HG02763 (cell line): ENCODE measurements around the gene METTL9.
"Not testable (repeated sequence)": the region's sequence is repeated elsewhere in the genome, so short reads cannot be mapped to it uniquely, and the experiment has no call there.

ENCODE experiments used
- ATAC-seq: cut with Tn5 transposase; IDR thresholded peaks from one replicate; pipeline ENCODE4 v1.9.1; 2021; ENCODE audit warnings: mild to moderate bottlenecking, moderate library complexity; ENCODE audit not compliant: unreplicated experiment

METTL9 gene

DNA sequence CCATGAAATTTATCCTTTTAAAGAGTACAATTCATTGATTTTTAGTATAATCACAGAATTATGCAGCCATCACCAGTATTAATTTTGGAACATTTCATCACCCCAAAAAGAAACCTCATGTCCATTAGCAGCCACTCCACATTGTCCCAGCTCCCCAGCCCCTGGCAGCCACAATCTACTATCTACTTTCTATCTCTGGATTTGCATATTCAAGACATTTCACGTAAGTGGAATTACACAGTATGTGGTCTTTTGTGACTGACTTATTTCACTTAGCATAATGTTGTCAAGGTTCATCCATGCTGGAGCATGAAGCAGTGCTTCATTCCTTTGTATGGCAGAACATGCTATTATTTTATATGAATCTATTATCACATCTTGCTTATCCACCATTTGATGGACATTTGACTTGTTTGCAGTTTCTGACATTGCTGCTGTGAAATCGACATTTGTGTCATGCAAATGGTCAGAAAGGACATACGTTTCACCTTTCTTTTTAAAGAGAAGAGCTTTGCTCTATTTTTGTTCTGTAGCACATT lies 10.7 kb downstream of the METTL9 start:
- ATAC-seq, result no peak

DNA sequence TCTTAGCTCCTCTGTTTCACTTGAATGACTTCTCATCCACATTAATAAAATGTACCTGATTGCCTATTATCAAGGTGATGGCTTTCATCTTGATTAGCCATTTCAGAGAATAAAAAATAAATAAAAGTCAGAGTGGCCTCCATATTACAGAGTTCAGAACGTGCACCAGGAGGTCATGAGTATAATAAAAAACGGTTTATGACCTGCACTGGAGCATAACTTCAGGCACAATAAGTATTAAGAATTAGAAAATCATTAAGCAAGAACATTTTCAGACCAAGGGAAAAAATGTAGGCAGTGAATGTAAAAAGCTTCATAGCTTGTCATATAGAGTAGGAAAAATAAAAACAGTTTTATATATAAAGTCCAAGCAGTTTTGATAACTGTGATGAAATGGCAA lies 11.4 kb downstream of the METTL9 start:
- no peak for ATAC-seq

DNA sequence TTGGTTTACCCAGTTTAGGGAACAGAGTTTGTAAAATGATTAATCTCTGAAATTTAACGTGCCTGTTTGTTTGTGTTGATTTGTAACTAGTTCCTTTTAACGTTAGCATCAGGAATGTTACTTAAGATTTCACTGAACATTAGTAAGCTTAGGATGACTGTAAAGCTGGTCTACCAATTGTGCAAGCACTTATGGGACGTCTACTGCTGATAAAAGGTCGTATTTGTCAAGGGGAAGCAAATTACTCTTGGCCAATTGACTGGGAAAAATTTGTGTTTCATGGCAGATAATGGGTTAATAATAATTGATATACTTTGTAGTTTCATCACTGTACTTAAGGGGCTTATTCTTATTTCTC lies 11.8 kb downstream of the METTL9 start:
- ATAC-seq, result no peak

DNA sequence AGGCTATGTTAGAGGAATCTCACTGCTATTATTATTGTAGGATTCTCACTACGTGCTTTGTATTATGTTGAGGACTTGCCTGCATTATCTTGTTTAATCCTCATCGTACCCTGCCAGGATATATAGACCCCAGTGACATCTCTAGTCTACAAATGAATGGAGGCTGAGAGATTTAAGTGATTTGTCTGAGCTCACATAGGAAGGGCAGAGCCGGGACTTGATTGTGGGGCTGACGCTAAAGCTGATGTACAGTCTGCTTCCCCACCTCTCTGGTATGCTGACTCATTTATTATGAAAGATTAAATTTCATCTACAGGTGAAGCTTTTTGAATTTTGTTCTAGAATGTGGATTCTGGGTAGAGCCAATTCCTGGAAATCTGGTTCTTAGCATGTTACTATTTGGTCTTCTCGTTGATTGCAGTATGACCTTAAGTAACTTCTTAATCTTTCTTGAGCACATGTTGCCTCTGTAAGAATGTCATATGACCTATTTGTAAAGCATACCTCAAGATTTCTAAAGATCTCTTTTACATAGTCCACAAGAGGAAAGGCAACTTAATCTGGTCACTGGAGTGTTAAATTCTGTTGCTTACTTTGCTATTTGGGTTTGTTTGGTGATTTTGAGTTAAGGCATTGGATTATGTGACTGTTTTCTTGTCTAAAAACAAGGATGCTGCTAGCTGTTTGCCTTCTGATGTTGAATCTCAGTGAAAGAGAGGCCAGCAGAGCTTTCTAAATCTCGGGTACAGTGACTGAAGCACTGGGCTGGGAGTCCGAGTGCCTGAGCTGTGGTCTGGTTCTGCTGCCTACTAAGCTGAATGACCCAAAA lies 12.4 kb downstream of the METTL9 start:
- ATAC-seq, result no peak

DNA sequence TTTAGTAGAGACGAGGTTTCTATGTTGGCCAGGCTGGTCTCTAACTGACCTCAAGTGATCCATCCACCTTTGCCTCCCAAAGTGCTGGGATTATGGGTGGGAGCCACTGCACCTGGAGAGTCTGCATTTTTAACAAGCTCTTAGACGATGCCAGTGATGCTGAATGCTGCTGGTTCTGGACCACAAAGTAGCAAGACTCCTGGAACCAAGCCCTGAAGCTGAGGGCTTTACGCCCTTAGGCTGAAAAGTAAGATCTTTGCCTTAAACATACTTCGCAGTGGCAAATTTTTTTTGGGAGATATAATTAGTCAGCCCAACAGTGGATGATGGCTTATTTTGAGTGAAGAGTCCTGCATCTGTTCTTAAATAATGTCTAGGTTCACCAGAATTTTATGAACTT lies 14.0 kb downstream of the METTL9 start:
- ATAC-seq, result no peak

DNA sequence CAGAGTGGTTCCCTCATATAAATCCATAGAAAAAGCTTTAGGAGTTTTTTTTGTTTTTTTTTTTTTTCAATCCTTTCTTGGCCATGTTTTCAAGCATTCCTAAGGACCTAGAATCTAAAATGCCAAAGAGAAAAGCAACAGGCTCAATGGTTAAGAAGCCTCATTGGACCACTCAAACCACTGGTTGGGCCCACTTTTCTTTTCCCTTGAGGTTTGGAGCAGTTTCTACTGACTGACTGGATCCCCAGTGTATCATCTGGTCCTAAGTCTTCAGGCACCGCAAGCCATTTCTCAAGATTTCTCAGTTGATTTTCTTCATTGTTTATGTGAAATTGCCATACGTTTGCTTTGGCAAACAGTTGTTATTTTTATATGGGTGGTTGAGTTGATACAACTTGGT lies 14.4 kb downstream of the METTL9 start:
- ATAC-seq, result no peak

DNA sequence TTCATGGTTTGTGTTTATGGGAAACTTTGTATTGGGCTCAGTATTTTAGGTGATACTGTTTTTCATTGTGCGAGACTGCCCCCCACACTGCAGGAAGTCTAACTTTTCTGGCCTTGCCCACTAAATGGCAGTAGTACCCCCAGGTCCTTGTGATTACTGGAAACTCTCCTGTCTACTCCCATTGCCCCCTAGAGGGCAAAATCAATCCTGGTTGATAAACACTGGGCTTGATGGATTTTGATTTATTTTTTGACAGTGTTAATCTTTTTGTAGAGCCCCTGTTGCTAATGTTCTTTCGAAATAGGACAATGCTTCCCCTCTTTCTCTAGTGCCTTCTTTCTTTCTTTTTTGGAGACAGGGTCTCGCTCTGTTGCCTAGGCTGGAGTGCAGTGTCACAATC lies 15.5 kb downstream of the METTL9 start:
- no peak for ATAC-seq

DNA sequence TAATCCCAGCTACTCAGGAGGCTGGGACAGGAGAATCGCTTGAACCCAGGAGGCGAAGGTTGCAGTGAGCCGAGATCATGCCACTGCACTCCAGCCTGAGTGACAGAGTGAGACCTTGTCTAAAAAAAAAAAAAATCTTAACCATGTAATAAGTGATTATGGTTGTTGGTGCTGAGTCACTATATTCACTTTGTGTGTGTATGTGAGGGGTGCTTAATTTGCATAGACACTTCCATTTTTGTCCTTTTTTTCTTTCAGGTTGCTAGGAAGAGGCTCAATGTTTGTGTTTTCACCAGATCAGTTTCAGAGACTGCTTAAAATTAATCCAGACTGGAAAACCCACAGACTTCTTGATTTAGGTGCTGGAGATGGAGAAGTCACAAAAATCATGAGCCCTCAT lies 18.2 kb downstream of the METTL9 start:
- no peak for ATAC-seq

DNA sequence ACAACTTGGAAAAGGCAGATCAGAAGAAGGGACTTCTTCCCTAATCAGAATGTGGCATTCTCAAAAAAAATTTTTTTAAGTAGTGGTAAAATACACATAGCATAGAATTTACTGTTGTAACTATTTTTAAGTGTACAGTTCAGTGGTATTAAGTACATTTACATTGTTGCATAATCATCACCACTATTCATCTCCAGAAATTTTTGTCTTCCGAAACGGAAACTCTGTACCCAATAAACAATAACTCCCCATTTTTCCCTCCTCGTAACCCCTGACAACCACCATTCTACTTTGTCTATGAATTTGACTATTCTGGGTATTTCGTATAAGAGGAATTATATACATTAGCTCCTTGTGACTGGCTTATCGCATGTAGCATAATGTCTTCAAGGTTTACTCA lies 18.9 kb downstream of the METTL9 start:
- no peak for ATAC-seq

DNA sequence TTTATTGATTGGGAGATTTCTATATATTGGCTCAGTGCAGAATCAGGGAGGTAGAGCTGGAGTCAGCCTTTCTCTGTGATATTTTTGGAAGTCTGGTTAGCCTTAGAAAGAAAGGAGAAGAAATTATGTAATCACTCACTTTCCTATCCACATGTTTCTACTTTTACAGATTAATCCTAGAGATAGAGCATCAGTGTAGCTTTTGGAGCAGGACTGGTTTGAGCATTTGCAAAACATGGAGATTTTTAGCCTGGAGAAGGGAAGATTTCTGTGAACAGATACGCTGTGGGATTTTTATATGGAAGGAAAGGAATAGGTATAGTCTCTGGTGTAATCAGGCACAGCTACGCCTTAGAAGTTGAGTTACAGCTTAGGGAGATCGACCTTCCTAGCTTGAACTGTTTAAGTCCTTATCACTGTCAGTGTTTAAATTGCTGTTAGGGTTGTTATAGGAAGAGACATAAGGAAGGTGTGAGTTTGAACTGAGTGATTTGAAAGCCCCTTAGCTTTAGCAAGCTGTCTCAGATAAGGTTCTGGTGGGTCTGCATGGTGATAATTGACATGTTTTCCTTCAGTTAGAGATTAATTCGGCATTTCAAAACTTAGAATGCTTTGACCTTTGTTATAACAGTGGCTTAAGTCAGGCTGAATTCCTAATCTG lies 20.5 kb downstream of the METTL9 start:
- no peak for ATAC-seq

DNA sequence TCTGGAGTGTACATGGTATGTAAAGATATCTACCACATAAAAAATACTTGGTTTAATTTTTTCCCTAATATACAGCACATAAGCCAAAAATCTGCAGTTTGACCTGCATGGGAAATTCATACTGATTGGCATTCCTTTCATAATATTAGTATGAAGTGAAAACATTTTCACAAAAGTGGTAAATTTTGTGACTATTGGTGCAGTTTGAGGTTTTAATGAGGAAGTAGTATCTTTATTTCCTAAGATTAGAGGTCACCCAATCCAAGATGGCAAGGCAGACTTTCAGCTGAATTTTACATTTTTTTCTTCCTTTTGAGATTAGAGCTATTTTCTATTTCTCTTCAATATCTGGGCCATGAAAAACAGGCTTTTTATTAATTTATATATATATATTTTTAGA lies 21.2 kb downstream of the METTL9 start:
- ATAC-seq, result no peak

DNA sequence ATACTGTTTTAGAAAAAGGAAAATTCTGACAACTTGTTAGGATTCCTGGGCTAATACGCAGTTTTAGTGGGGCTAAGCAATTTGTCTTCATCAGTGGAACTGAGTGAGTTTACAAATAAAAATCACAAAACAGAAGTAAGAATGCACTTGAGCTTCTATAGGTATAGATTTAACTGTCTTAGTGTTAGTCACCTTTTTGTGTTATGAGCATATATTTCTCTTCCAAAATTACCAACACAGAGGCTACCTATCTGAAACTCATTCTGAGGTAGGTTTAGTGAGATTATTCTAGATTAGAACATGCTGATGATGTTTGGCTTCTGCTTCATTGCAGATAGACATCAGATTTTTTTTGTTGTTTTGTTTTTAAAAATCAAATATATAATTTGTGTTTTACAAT lies 23.2 kb downstream of the METTL9 start:
- ATAC-seq, result no peak

DNA sequence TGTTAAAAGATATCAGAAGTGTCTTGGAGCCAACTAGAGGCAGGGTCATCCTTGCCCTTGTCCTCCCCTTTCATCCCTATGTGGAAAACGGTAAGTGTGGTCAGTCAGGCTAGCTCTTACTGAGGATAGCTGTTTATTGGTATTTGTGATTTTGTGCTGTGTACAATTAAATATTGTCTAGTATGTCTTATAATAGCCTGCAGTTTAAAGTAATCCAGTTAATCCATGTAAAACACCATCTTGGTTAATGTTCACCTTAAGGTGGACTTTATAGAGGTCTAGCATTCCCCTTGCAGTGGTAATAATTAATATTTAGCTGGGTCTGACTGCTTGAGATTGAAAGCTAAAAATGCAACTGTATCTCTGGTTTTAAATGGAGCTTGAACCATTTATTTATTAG lies 25.6 kb downstream of the METTL9 start:
- no peak for ATAC-seq

DNA sequence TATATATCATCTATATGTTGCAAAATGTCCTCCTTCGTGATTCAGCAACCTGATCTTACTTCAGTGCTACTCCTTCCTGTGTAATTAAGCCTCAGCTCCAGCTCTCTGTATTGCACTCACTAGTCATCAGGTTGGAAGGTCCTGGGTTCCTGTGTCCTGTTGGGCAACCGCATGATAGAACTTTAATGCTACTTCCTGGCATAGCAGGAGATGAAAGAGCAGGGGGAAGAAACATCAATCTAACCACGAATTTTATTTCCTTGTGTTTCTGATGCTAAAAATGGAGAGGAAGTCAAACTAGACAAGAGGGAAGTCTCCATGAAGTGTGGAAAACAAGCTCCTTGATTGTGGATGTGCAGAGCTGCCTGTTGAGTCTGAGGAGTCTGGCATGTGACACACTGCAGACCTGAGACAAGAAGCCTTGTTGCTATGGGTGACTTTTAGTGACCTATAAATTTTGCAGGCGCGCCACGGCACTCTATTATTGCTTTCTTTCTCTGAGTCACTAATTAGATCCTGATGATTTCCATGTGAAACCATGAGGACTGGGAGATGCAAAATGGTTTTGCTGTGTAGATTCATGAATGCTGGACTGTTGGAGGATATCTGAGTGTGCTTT lies 27.4 kb downstream of the METTL9 start:
- no peak for ATAC-seq

DNA sequence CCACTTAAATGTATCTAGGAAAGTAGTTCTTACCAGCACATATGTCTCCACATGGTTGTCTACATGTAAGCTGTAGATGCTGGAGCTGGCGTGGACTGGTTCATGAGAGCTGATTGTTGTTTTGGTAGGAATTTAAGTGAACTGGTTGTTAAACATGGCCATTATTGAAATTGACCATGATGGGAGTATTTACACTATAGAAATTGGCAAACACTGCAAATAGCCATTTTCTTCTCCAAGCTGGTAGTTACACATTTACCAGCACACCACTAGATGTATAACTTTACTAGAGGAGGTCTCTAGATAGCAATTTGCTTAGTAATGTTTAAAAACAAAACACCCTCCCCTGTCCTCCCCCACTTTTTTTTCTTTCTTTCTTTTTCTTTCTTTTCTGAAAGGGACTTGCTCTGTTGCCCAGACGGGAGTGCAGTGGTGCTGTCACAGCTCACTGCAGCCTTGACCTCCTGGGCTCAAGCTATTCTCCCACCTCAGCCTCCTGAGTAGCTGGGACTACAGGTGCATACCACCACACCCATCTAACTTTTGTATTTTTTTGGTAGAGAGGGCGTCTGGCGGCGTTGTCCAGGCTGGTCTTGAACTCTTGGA lies 28.8 kb downstream of the METTL9 start:
- ATAC-seq, result no peak

DNA sequence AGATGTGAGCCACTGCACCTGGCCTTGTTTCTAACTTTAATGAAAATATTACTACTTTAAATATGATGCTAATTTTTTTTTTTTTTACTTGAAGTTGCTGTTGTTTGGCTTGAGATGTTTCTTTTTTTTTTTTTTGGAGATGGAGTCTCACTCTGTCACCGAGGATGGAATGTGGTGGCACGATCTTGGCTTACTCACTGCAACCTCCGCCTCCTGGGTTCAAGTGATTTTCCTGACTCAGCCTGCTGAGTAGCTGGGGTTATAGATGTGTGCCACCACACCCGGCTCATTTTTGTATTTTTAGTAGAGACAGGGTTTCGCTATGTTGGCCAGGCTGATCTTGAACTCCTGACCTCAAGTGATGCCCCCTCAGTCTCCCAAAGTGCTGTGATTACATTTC lies 29.4 kb downstream of the METTL9 start:
- ATAC-seq, result no peak

DNA sequence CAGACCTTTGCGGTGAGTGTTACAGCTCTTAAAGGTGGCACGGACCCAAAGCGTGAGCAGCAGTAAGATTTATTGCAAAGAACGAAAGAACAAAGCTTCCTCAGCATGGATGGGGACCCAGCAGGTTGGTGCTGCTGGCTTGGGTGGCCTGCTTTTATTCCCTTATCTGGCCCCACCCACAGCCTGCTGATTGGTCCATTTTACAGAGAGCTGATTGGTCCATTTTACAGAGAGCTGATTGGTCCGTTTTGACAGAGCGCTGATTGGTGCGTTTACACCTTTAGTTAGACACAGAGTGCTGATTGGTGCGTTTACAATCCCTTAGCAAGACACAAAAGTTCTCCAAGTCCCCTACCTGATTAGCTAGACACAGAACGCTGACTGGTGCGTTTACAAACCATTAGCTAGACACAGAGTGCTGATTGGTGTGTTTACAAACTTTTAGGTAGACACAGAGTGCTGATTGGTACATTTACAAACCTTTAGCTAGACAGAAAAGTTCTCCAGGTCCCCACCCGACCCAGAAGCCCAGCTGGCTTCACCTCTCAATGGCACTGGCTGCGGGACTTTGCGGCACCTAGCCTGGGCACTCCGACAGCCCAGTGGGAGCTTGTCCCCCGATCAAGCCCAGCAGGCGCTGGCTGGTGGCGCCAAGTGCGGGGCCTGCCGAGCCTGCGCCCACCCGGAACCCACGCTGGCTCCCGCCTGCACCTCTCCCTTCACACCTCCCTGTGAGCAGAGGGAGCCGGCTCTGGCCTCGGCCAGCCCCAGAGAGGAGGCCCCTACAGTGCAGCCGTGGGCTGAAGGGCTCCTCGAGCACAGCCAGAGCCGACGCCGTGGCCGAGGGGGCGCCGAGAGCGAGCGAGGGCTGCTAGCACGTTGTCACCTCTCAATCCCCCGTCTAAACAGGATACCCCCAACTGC lies 30.5 kb downstream of the METTL9 start:
- not testable (repeated sequence) for ATAC-seq

DNA sequence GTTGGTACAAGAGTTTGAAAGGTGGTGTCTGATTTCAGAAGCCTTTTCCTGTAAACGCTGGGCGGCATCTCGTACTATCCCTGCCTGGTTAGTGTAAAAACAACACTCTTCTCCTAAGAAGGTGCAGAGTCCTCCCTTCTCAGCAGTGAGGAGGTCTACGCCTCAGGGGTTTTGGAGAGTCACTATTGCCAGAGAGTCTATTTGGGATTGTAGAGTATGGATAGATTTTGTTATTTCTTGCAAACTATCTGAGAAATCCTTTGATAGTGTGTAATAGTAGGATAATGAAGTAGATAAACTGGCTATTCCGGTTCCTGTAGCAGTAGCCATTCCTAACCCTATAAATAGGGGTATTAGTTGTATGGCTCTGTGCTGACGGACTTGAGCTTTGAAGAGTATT lies 31.5 kb downstream of the METTL9 start:
- ATAC-seq, result not testable (repeated sequence)

DNA sequence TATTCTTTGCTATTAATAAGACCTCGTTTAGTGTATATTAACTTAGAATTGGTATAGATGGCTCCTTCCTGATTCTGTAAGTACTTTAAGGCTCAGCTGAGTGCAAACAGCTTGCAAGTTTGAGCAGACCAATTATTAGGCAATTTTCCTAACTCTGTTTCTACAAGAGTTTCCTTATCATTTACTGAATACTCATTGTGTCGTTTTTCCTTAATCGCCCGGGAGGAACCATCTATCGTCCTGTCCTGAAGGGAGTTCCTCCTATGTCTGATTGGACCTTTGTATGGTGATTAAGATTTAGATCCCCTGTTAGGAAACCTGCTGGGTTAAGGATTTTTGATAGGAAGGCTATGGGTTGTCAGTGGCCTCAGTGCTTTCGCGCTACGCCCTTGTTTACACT lies 32.0 kb downstream of the METTL9 start:
- ATAC-seq, result not testable (repeated sequence)

DNA sequence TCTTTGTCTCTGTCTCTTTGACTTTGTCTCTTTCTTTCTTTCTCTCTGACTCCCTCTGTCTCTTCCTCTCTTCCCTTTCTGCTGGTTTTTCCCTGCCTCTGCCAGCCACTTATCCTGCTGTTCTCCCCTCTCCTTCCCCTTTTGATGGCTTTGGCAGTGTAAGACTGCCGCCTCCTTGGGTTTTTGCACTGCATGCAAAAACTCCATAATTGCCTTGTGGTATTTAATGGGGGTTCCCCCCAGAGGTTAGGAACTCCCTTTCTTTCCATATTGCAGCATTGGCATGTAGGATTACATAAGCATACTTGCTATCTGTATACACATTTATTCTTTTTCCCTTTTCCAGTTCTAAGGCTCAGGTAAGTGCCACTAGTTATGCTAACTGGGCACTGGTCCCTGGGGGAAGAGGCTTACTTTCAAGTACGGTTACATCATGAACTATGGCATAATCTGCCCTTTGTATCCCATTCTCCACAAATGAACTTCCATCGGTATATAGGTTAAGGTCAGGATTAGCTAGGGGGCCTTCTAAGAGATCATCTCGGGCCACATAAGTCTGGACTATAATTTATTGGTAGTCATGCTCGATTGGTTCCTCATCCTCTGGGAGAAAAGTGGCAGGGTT lies 32.7 kb downstream of the METTL9 start:
- not testable (repeated sequence) for ATAC-seq
